ENCODE results near the gene SAMD4B. TPM values are rescaled to one million over a fixed set of nuclear protein-coding genes. Genes with fewer than 3 reads are reported as not detected.
"Not testable (repeated sequence)": the region's sequence is repeated elsewhere in the genome, so short reads cannot be mapped to it uniquely, and the experiment has no call there.

SAMD4B gene
- total RNA-seq, 1 experiment from 2014 or later = 164 TPM

DNA sequence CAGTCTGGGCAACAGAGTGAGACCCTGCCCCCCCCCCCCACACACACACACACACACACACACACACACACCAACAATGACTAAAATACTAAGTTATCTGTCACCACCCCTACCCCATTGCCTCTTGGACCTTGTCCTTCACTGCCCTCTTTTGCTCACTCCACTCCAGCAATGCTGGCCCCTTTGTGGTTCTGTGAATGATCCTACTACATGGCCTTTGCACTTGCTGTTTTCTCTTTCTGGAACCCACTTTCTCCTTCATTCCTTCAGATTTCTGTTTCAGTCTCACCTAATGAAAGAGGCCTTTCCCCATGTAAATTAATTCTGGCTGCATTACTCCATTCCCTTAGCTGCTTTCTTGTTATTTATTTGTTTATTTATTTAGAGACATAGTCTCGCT is 2.5 kb upstream of the SAMD4B start:
- Mint-ChIP-seq H3K36me3 (peaks cover 6% of the 10 kb centered on the region; the same call in 1 of the 2 replicates), H3K4me1 (peaks cover 25% of the 10 kb centered on the region), H3K4me3 (0 out of 2 replicates have a peak overlapping the region, but pooled peaks have one; percentile 94), H3K27ac (no peak overlapping the region), H3K9me3 (no peaks in the 10 kb centered on the region), H3K27me3 (ENCODE audit: low read depth) (peaks cover 18% of the 10 kb centered on the region)
- ChIA-PET CTCF (no interaction called here), POLR2A (no interaction called here)
- DNase-seq (ENCODE audit: low spot score) (no peak), ATAC-seq (no peak)
- TF ChIP-seq HMGXB4 (CRISPR knock-in tag; IDR thresholded peaks at IDR 0.05) (no peak), IRF2 (CRISPR knock-in tag; IDR thresholded peaks at IDR 0.05; ENCODE audit: borderline replicate concordance, low read depth) (no peak), ZNF121 (CRISPR knock-in tag; IDR thresholded peaks at IDR 0.05) (no peak), RELA (CRISPR knock-in tag; IDR thresholded peaks at IDR 0.05; ENCODE audit: borderline replicate concordance) (no peak), TP53 (CRISPR knock-in tag; IDR thresholded peaks at IDR 0.05) (no peak), MXD4 (CRISPR knock-in tag; IDR thresholded peaks at IDR 0.05; ENCODE audit: borderline replicate concordance) (no peak), SP1 (CRISPR knock-in tag; conservative IDR thresholded peaks at IDR 0.05) (no peak), CREB1 (CRISPR knock-in tag; IDR thresholded peaks at IDR 0.05) (no peak), PRRX2 (CRISPR knock-in tag; IDR thresholded peaks at IDR 0.05) (no peak), ESRRA (CRISPR knock-in tag; IDR thresholded peaks at IDR 0.05; ENCODE audit: borderline replicate concordance) (no peak), SMAD4 (CRISPR knock-in tag; IDR thresholded peaks at IDR 0.05) (no peak), ELF4 (CRISPR knock-in tag; IDR thresholded peaks at IDR 0.05; ENCODE audit: low read depth) (no peak), NFE2L1 (CRISPR knock-in tag; IDR thresholded peaks at IDR 0.05) (no peak)
- TF ChIP-seq, protein P1, sequence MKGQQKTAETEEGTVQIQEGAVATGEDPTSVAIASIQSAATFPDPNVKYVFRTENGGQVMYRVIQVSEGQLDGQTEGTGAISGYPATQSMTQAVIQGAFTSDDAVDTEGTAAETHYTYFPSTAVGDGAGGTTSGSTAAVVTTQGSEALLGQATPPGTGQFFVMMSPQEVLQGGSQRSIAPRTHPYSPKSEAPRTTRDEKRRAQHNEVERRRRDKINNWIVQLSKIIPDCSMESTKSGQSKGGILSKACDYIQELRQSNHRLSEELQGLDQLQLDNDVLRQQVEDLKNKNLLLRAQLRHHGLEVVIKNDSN (CRISPR knock-in tag; IDR thresholded peaks at IDR 0.05) = no peak
- TF ChIP-seq, protein P2, sequence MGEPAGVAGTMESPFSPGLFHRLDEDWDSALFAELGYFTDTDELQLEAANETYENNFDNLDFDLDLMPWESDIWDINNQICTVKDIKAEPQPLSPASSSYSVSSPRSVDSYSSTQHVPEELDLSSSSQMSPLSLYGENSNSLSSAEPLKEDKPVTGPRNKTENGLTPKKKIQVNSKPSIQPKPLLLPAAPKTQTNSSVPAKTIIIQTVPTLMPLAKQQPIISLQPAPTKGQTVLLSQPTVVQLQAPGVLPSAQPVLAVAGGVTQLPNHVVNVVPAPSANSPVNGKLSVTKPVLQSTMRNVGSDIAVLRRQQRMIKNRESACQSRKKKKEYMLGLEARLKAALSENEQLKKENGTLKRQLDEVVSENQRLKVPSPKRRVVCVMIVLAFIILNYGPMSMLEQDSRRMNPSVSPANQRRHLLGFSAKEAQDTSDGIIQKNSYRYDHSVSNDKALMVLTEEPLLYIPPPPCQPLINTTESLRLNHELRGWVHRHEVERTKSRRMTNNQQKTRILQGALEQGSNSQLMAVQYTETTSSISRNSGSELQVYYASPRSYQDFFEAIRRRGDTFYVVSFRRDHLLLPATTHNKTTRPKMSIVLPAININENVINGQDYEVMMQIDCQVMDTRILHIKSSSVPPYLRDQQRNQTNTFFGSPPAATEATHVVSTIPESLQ (CRISPR knock-in tag; IDR thresholded peaks at IDR 0.05) = no peak

DNA sequence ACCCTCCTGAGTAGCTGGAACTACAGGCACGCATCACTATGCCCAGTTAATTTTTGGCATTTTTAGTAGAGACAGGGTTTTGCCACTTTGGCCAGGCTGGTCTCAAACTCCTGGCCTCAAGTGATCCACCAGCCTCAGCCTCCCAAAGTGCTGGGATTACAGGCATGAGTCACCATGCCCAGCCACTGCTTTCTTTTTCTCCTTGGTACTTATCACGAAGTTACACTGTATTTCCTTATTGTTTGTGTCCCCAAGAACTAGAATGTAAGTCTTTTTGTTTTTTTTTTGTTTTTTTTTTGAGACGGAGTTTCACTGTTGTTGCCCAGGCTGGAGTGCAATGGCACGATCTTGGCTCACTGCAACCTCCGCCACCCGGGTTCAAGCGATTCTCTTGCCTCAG is 2.1 kb upstream of the SAMD4B start:
- H3K36me3 Mint-ChIP-seq; H3K27ac Mint-ChIP-seq; H3K9me3 Mint-ChIP-seq; POLR2A ChIA-PET; DNase-seq (ENCODE audit: low spot score); ATAC-seq: not testable (repeated sequence)
- Mint-ChIP-seq H3K27me3 (ENCODE audit: low read depth) (peaks cover 17% of the 10 kb centered on the region), H3K4me3 (peak overlapping the region; percentile 94; the same call in 1 of the 2 replicates), H3K4me1 (peaks cover 28% of the 10 kb centered on the region)
- CTCF ChIA-PET = interaction anchor here (1.0 kb wide), 1 partner anchor 9 kb away, joined by 3 read pairs; no protein-coding TSS in a partner anchor

GRCh38 chr19:39341129-39341718 is 997 bp upstream of the SAMD4B start:
- Mint-ChIP-seq H3K27me3 (ENCODE audit: low read depth) (peaks cover 13% of the 10 kb centered on the region), H3K9me3 (no peaks in the 10 kb centered on the region), H3K4me1 (peaks cover 24% of the 10 kb centered on the region), H3K4me3 (peak overlapping the region; percentile 94), H3K36me3 (peaks cover 8% of the 10 kb centered on the region), H3K27ac (peak overlapping the region; percentile 87)
- ATAC-seq = peak; percentile 4
- DNase-seq (ENCODE audit: low spot score) = peak; percentile 29
- ChIA-PET CTCF (interaction anchor here (1.0 to 2.4 kb wide), 6 partner anchors 10 to 127 kb away, joined by 3 to 13 read pairs (median 7); partner anchors contain the start of genes MED29, PAF1 and RPS16), POLR2A (interaction anchor here (0.5 to 1.4 kb wide), 2 partner anchors 95 to 171 kb away, joined by 3 to 5 read pairs; partner anchors contain the start of gene RPS16)
- no peak for TF ChIP-seq GRHL2 (CRISPR knock-in tag; IDR thresholded peaks at IDR 0.05; ENCODE audit: insufficient replicate concordance, severe bottlenecking)
- no peak for TF ChIP-seq SP1 (CRISPR knock-in tag; conservative IDR thresholded peaks at IDR 0.05)
- no peak for TF ChIP-seq ZNF396 (CRISPR knock-in tag; IDR thresholded peaks at IDR 0.05; ENCODE audit: borderline replicate concordance)
- TF ChIP-seq FOXJ3 (CRISPR knock-in tag; IDR thresholded peaks at IDR 0.05; ENCODE audit: borderline replicate concordance) = no peak
- TF ChIP-seq PRDM15 (CRISPR knock-in tag; IDR thresholded peaks at IDR 0.05) = no peak
- TF ChIP-seq NFE2L1 (CRISPR knock-in tag; IDR thresholded peaks at IDR 0.05) = no peak
- TF ChIP-seq PRRX2 (CRISPR knock-in tag; IDR thresholded peaks at IDR 0.05) = no peak
- TF ChIP-seq EMX1 (CRISPR knock-in tag; IDR thresholded peaks at IDR 0.05) = no peak
- TF ChIP-seq JUN (CRISPR knock-in tag; IDR thresholded peaks at IDR 0.05) = no peak
- no peak for TF ChIP-seq ZNF138 (CRISPR knock-in tag; conservative IDR thresholded peaks at IDR 0.05)
- TF ChIP-seq NR3C1 (CRISPR knock-in tag; conservative IDR thresholded peaks at IDR 0.05; ENCODE audit: low read depth) = no peak
- TF ChIP-seq JAZF1 (CRISPR knock-in tag; IDR thresholded peaks at IDR 0.05) = no peak
- TF ChIP-seq SMAD3 (CRISPR knock-in tag; IDR thresholded peaks at IDR 0.05; ENCODE audit: borderline replicate concordance) = no peak
- TF ChIP-seq ESRRA (CRISPR knock-in tag; IDR thresholded peaks at IDR 0.05; ENCODE audit: borderline replicate concordance) = no peak

Measured in WTC11 (cell line).